Measurements from ENCODE around the gene ACACB. TPM values are rescaled to one million over a fixed set of nuclear protein-coding genes. Genes with fewer than 3 reads are reported as not detected.

The ACACB gene
- total RNA-seq, 2 donors from 2014 or later, result 37.5 to 51.3 TPM

DNA sequence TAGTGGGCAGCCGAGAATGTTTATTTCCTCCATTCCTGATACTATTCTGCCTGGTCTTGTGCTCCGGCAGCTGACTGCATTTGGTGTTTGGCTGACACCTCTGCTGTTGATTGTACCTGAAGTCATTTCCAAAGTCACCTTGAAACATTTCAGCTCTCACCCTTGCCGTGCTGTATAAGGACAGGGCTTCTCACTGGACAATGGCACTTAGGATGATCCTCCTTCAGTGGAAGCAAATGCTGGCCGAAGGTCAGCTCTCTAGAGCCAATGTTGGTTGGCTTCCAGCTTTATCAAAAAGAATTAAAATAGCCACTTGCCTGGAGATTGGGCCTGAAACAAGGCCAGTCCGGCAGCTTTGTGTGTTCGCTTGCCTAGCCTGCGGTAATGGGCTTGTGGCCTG, 44.0 kb downstream of the ACACB start:
- no peak for DNase-seq (ENCODE audit: low spot score)
- Histone ChIP-seq H3K27ac (no peak overlapping the region), H3K36me3 (no peaks in the 10 kb centered on the region), H3K4me1 (ENCODE audit: control insufficient read depth in 1 of 2, low read depth in 2 of 2) (peaks cover 0 to 25% of the 10 kb centered on the region in 2 donors), H3K9me3 (no peaks in the 10 kb centered on the region), H3K4me3 (no peak overlapping the region), H3K27me3 (replicated peaks; ENCODE audit: insufficient read depth) (no peaks in the 10 kb centered on the region)
- TF ChIP-seq CTCF (IDR thresholded peaks at IDR 0.05), result no peak
- ATAC-seq (ENCODE audit: insufficient number of reproducible peaks, low FRiP score, low read depth), result no peak

DNA sequence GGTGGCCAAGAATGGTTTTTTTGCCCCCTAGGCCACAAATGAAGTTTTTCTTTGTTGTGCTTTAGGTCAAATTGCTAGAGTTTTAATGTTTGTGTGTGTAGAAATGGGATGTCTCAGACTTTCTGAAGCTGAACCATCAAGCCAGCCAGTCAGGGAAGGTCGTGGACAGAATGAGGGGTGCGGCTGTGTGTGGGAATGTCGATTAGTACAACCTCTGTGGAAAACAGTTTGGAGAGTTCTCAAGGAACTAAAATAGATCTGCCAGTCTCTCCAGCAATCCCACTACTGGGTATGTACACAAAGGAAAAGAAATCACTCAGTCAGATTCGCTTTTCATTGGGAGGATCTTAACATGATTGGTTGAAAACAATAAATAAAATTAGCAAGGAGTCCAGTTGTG, 44.5 kb downstream of the ACACB start:
- no peak for ATAC-seq (ENCODE audit: insufficient number of reproducible peaks, low FRiP score, low read depth)
- no peak for TF ChIP-seq CTCF (IDR thresholded peaks at IDR 0.05)
- Histone ChIP-seq H3K27me3 (replicated peaks; ENCODE audit: insufficient read depth) (no peaks in the 10 kb centered on the region), H3K36me3 (no peaks in the 10 kb centered on the region), H3K27ac (no peak overlapping the region), H3K4me3 (no peak overlapping the region), H3K4me1 (ENCODE audit: control insufficient read depth in 1 of 2, low read depth in 2 of 2) (peaks cover 0 to 20% of the 10 kb centered on the region in 2 donors), H3K9me3 (no peaks in the 10 kb centered on the region)
- no peak for DNase-seq (ENCODE audit: low spot score)

DNA sequence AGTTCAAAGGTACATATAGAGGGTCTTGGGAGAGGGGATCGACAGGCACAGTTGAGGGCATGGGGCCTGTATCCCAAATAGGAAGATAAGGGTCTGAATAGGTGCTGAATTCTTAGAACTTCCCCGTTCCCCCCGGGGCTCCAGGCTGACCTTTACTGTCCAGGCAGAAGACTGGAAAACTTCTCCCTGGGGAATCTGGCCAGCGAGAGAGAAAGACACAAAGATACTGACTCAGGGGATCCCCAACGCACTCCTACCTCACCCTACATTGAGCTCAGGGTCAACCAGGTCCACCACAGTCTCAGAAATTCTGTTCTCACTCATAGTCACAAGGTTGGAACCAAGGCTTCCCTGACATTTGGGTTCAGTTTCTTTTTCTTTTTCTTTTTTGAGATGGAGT, 46.2 kb downstream of the ACACB start:
- Histone ChIP-seq H3K36me3 (peaks cover under 1% of the 10 kb centered on the region), H3K9me3 (no peaks in the 10 kb centered on the region), H3K27me3 (replicated peaks; ENCODE audit: insufficient read depth) (no peaks in the 10 kb centered on the region), H3K4me3 (no peak overlapping the region), H3K27ac (no peak overlapping the region), H3K4me1 (ENCODE audit: control insufficient read depth in 1 of 2, low read depth in 2 of 2) (peaks cover 0 to 18% of the 10 kb centered on the region in 2 donors)
- DNase-seq (ENCODE audit: low spot score) (no peak), ATAC-seq (ENCODE audit: insufficient number of reproducible peaks, low FRiP score, low read depth) (no peak)
- no peak for TF ChIP-seq CTCF (IDR thresholded peaks at IDR 0.05)

- no peak for DNase-seq (ENCODE audit: low spot score)
Observed at GRCh38 chr12:109163167-109163566, 46.8 kb downstream of the ACACB start.

GRCh38 chr12:109165599-109165998, 49.2 kb downstream of the ACACB start:
- Histone ChIP-seq H3K27ac (no peak overlapping the region), H3K9me3 (no peaks in the 10 kb centered on the region), H3K36me3 (peaks cover 9% of the 10 kb centered on the region), H3K4me3 (no peak overlapping the region), H3K4me1 (ENCODE audit: control insufficient read depth in 1 of 2, low read depth in 2 of 2) (peaks cover 0 to 2% of the 10 kb centered on the region in 2 donors), H3K27me3 (replicated peaks; ENCODE audit: insufficient read depth) (no peaks in the 10 kb centered on the region)
- ATAC-seq (ENCODE audit: insufficient number of reproducible peaks, low FRiP score, low read depth), result no peak
- no peak for TF ChIP-seq CTCF (IDR thresholded peaks at IDR 0.05)
- no peak for DNase-seq (ENCODE audit: low spot score)

More at GRCh38 chr12:109163167-109163566, 46.8 kb downstream of the ACACB start:
- no peak for ATAC-seq (ENCODE audit: insufficient number of reproducible peaks, low FRiP score, low read depth)
- H3K4me1 ChIP-seq (ENCODE audit: control insufficient read depth in 1 of 2, low read depth in 2 of 2), result peaks cover 0 to 12% of the 10 kb centered on the region in 2 donors
- no peak overlapping the region for H3K27ac ChIP-seq
- TF ChIP-seq CTCF (IDR thresholded peaks at IDR 0.05), result no peak
- H3K9me3 ChIP-seq, result no peaks in the 10 kb centered on the region
- no peak overlapping the region for H3K4me3 ChIP-seq
- H3K36me3 ChIP-seq, result peaks cover 7% of the 10 kb centered on the region
- H3K27me3 ChIP-seq (replicated peaks; ENCODE audit: insufficient read depth), result no peaks in the 10 kb centered on the region
